ENCODE results near the gene SON.
"Not testable (repeated sequence)": the region's sequence is repeated elsewhere in the genome, so short reads cannot be mapped to it uniquely, and the experiment has no call there.

The SON gene

GRCh38 chr21:33566514-33566913, 23.7 kb downstream of the SON start:
- no peak for DNase-seq (ENCODE audit: extremely low read depth in 1 of 2, low read depth in 1 of 2)

- DNase-seq (ENCODE audit: extremely low read depth in 1 of 2, low read depth in 1 of 2): no peak
Measured at GRCh38 chr21:33567914-33568313, 25.1 kb downstream of the SON start.

DNA sequence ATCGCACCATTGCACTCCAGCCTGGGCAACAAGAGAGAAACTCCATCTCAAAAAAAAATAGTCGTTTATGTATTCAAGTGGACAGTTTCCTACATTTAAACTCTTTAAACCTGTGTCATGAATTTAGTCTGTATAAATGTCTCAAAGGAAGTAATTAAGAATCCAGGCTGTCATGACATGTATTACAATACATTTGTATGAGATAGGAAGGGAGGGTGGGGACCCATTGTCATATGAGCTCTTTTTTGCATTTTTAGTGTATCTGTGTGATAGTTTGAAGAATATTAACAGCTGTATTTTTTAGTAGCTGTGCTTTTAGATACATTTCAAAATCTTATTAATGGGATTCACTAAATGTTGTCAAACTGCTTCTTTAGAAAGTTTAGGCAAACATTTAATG, 25.6 kb downstream of the SON start:
- DNase-seq (ENCODE audit: extremely low read depth in 1 of 2, low read depth in 1 of 2): no peak

GRCh38 chr21:33569991-33570390, 27.2 kb downstream of the SON start:
- DNase-seq (ENCODE audit: extremely low read depth in 1 of 2, low read depth in 1 of 2): no peak

GRCh38 chr21:33572350-33572749, 29.5 kb downstream of the SON start:
- DNase-seq (ENCODE audit: extremely low read depth in 1 of 2, low read depth in 1 of 2): no peak

DNA sequence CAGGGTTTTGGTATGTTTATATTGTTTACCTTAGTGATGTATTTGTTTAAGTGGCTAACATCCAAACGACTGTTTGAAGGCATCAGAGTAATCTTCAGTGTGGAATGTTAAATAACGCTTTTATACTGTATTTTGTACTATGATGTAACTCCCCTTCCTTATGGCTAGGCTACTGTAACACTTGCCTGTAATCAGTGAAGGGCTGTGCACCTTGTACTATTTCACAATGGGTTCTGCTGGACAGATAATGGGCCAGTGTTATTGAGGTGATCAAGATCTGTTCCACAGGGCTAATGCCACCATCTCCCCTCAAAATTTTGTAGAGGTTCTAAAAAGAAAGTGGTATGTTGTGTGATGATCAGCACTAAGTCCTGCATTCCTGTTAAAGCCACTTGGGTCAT, 33.9 kb downstream of the SON start:
- DNase-seq (ENCODE audit: extremely low read depth in 1 of 2, low read depth in 1 of 2): not testable (repeated sequence)

DNA sequence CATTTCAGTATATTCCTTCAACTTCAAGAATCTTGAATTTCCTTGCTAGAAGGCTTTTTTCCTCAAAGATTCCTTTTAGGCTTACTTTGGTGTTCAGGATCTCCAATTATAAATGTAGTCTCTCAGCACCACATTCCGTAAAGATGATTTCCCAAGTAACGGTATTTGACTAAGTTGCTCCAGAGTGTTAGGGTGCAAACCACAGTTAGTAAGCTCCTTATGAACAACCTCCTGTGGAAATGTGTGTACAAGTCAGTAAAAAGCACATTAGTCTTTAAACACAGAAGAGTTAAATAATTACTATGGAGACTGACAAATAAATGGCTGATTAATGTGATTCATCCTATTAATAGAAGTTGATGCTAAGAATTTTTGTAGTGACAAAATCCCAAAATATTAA, 35.4 kb downstream of the SON start:
- no peak for DNase-seq (ENCODE audit: extremely low read depth in 1 of 2, low read depth in 1 of 2)

DNA sequence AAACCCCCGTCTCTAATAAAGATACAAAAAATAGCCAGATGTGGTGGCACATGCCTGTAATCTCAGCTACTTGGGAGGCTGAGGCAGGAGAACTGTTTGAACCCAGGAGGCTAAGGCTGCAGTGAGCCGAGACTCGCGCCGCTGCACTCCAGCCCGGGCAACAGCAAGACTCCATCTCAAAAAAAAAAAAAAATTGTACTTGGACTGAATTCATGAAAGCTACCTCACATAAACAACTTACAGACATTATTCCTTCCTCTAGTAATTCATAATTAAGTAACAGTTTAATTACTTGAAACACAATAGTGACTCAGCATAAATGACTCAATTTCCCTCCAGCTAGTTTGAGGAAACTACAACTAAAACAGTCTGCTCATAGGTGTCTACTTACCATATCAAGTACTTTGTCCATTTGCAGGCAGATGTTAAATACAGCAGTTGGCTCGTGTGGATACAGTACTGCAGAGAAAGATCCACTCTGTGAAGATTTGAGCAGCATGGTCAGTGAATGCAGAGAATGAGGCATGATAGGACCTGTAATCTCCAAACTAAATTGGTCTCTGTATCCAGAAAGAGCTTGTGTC, 36.2 kb downstream of the SON start:
- DNase-seq (ENCODE audit: extremely low read depth in 1 of 2, low read depth in 1 of 2): no peak

DNA sequence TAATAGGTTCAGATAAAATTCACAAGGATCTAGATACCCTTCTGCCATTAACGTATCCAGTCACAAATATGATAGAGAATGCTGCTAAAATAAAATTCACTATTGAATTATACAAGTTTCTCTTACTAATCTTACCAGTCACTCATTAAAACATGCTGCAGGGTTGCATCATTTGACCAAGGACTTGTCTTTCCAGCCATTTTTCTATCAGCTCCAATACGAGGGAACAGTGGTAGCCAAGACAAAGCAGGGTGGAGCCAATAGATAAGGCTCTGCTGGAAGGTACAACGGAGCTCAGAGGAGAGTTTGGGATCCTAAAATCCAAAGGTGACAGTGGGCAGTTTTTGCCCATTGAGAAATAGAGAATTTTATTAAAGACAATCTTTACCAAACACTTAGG, 41.6 kb downstream of the SON start:
- no peak for DNase-seq (ENCODE audit: extremely low read depth in 1 of 2, low read depth in 1 of 2)

DNA sequence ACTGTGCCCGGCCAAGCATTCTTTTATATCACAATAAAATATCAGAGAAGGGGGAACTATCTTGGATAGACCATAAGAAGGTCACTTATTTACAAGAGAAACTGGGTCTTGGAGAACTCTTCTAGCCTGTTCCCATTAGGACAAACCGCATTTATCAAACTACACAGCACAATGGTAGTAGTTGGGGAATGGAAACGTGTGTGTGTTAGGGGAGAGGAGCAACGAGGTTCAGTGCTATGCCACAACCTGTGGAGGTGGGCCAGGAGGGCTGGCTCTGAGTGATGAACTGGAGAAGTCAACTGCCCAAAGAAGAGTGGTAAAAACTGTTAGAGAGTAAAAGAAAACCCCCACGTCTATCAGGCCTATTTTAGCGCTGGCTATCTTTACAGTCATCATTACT, 44.1 kb downstream of the SON start:
- DNase-seq (ENCODE audit: extremely low read depth in 1 of 2, low read depth in 1 of 2): no peak

- DNase-seq (ENCODE audit: extremely low read depth in 1 of 2, low read depth in 1 of 2): peak; percentile 14
Measured at GRCh38 chr21:33587792-33588484, 45.1 kb downstream of the SON start.

- peak; percentile 72 to 81 for DNase-seq (ENCODE audit: extremely low read depth in 1 of 2, low read depth in 1 of 2)
Measured at GRCh38 chr21:33588485-33589335, 45.9 kb downstream of the SON start, which contains the start of gene DONSON. TSS of gene DONSON (minus strand) at chr21:33588684. CDS start at chr21:33588641, 43 bp downstream.

- DNase-seq (ENCODE audit: extremely low read depth in 1 of 2, low read depth in 1 of 2): no peak
Measured at GRCh38 chr21:33598051-33598450, 55.2 kb downstream of the SON start.

DNA sequence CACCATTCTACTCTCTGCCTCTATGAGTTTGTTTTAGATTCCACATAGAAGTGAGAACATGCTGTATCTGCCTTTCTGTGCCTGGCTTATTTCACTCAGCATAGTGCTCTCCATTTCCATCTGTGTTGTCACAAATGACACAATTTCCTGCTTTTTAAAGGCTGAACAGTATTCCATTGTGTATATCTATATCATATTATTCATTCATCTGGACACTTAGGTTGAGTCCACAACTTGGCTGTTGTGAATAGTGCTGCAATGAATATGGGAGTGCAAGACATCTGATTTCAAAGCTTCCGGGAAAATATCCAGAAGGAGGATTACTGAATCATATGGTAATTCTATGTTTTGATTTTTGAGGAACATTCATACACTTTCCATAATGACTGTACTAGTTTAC, 65.7 kb downstream of the SON start:
- no peak for DNase-seq (ENCODE audit: extremely low read depth in 1 of 2, low read depth in 1 of 2)

- no peak for DNase-seq (ENCODE audit: extremely low read depth in 1 of 2, low read depth in 1 of 2)
Measured at GRCh38 chr21:33611006-33611744, 68.3 kb downstream of the SON start.

- not testable (repeated sequence) for DNase-seq (ENCODE audit: extremely low read depth in 1 of 2, low read depth in 1 of 2)
Measured at GRCh38 chr21:33617565-33617964, 74.7 kb downstream of the SON start.

DNA sequence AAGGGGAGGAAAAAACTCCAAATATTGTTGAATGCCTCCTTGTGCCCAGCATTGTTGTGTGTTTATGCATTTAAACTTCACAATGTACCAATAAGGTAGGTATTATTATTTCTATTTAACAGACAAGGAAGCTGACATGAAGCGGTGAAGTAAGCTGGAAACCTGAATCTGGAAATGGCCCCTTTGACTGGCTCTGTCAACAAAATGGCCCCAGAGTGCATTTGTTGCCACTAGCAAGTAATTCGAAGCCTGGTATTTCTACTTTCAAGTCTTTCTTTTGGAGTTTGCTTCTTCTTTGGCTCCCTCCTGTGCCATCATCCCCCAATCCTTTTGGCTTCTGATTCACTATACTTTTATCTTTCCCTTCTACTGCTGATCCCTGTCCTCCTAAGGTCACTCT, 75.6 kb downstream of the SON start:
- no peak for DNase-seq (ENCODE audit: extremely low read depth in 1 of 2, low read depth in 1 of 2)

- DNase-seq (ENCODE audit: extremely low read depth in 1 of 2, low read depth in 1 of 2): no peak
Measured at GRCh38 chr21:33619726-33620125, 76.9 kb downstream of the SON start.

- DNase-seq (ENCODE audit: extremely low read depth in 1 of 2, low read depth in 1 of 2): no peak
Measured at GRCh38 chr21:33622253-33622652, 79.4 kb downstream of the SON start.

GRCh38 chr21:33626151-33626550, 83.3 kb downstream of the SON start:
- not testable (repeated sequence) for DNase-seq (ENCODE audit: extremely low read depth in 1 of 2, low read depth in 1 of 2)
